Measurements from ENCODE around the gene SEMA3A. TPM values are rescaled to one million over a fixed set of nuclear protein-coding genes. Genes with fewer than 3 reads are reported as not detected.

The SEMA3A gene
- total RNA-seq, 1 experiment from 2014 or later, result 7.2 TPM

GRCh38 chr7:84111842-84112241 is 82.7 kb downstream of the SEMA3A start:
- DNase-seq (ENCODE audit: low spot score), result no peak

DNA sequence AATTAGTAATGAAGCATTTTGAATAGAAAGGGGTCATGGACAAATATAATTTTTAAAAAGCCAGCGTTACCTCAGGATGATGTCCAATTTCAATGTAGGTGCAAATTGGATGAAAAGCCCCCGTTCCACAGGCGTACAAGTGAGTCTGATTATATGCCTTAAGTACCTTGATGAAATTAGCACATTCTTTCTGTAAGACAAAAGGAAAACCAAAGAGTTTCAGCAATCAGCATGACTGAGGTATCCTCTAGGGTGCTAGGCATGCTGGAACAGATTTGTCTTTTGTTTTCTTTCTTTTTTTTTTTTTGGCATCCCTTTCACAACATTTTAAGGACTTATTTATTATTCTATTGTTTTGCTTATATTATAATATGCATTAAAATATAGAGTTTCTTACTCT is 84.2 kb downstream of the SEMA3A start:
- DNase-seq (ENCODE audit: low spot score), result no peak

DNA sequence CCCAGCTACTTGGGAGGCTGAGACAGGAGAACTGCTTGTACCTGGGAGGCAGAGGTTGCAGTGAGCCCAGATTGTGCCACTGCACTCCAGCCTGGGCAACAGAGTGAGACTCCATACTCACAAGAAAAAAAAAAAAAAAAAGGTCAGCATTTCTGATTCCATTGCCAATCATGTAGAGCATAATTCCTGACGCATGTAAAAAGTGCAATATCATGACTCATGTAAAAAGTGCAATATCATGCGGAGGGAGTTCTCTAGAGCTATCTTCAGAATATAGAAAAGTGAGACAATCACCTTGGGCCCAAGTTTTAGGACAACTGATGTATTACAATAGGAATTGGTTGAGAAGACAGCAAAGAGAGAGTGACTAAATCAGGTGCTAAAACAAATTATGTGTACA is 85.8 kb downstream of the SEMA3A start:
- DNase-seq (ENCODE audit: low spot score), result no peak

DNA sequence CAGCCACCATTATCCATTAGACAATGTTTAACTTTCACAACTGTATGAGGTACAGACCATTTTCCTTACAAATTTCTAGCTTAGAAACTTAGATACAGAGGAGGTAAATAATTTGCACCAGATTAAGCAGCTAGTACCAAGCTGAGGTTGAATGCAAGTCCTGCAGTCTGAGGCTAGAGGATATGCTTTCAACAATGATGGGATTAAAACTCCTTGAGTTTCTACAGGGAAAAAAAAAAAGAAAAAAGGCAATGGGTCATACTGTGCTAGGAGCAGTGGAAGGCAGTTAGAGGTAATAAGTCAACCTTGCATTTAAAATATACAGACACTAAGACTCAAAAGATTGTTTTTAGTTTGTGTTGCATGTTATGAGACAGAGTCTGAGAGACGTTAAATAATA is 86.5 kb downstream of the SEMA3A start:
- no peak for DNase-seq (ENCODE audit: low spot score)

- no peak for DNase-seq (ENCODE audit: low spot score)
These were observed 87.3 kb downstream of the SEMA3A start for GRCh38 chr7:84107259-84107658.

- no peak for DNase-seq (ENCODE audit: low spot score)
These were observed 88.3 kb downstream of the SEMA3A start for GRCh38 chr7:84106291-84106690.

DNA sequence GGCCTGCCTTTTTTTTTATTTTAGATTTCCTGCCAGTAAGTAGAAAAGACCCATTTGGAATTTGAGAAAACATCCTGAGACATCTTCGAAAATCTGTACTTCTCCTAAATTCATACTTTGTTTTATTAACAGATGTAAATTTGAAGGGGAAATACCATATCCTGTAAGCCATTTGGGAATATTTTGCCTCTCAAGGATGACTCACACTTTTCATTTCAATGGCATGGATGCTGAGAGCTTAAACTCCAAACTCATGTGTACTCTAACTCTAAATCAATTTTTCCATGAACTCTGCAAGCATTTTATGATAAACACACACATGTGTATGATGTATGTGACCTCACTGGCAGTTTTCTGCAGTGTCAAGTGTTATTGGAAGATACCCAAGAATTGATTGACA is 89.0 kb downstream of the SEMA3A start:
- no peak for DNase-seq (ENCODE audit: low spot score)

DNA sequence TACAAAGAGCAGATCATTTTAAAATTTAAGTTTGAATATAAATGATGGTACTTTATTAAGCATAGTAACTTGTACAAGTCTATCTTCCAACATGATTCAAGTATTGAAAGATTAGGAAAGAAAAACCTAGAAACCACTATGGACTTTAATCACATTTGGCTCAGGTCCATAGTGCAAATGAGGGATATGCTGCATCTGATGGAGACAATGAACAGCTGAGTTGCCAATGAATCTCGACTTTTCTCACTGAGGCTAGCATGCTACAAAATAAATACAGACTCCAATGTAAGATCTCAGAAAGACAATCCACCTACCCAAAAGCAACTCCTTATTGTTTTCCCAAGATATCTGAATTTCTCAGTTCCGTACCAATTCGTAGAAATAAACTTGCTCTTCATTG is 89.8 kb downstream of the SEMA3A start:
- DNase-seq (ENCODE audit: low spot score), result no peak

GRCh38 chr7:84102213-84102612 is 92.4 kb downstream of the SEMA3A start:
- DNase-seq (ENCODE audit: low spot score), result no peak

DNA sequence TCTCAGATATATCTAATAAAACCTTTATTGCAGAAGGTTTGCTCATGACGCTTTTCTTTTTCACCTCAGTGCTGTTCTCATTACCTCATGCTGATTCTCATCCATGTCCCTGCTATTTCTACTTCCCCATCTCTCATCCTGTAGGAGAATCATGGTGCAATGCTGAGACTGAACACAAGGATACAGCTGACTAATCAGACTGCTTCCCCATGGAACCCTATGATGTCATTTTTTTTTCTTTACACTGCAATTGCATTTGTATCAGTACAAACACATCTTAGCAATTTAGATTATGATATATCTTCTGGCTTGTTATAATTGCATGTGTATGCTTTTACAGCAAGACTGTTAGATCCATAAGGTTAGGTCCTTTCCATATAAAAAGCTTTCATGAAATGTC is 93.7 kb downstream of the SEMA3A start:
- DNase-seq (ENCODE audit: low spot score), result peak; percentile 65

- DNase-seq (ENCODE audit: low spot score), result no peak
These were observed 98.6 kb downstream of the SEMA3A start for GRCh38 chr7:84095971-84096370.

DNA sequence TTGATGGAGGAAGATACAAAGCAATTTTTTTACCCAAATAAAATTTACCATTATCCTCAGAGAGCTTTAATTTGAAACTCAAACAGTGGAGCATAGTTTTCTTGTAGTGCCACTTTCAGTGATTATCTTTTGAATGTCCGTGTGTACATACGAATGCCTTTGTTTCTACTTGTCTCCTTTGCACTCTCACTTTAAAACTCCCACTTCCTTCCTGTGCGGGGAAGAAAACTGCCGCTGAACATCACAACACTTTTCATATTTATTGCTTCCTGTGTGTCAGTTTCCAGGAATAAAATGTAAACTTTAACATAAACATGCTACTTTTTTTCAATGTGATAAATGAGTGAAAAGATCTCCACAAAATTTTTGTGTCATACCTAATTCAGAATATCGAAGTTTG is 102.4 kb downstream of the SEMA3A start:
- peak; percentile 67 for DNase-seq (ENCODE audit: low spot score)

DNA sequence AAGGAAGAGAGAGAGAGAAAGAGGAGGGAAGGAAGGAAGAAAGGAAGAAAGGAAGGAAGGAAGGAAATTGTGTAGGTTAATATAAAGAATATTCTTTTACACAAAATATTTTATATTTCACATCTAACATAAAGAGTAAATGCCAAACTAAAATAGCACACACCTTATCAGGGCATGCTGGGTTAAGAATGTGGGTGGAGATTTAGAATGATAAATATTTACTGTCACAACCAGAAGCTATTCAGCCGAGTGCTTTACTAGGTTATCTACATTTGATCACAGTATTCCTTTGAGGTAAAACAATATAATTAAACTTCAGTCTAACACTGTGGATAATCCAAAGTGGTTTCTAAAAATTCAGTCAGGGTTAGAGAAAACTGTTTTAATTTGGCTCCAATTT is 103.3 kb downstream of the SEMA3A start:
- DNase-seq (ENCODE audit: low spot score), result peak; percentile 71

- no peak for DNase-seq (ENCODE audit: low spot score)
These were observed 105.8 kb downstream of the SEMA3A start for GRCh38 chr7:84088802-84089201.

GRCh38 chr7:84085998-84086397 is 108.6 kb downstream of the SEMA3A start:
- DNase-seq (ENCODE audit: low spot score), result no peak

- DNase-seq (ENCODE audit: low spot score), result no peak
These were observed 109.4 kb downstream of the SEMA3A start for GRCh38 chr7:84085147-84085546.

DNA sequence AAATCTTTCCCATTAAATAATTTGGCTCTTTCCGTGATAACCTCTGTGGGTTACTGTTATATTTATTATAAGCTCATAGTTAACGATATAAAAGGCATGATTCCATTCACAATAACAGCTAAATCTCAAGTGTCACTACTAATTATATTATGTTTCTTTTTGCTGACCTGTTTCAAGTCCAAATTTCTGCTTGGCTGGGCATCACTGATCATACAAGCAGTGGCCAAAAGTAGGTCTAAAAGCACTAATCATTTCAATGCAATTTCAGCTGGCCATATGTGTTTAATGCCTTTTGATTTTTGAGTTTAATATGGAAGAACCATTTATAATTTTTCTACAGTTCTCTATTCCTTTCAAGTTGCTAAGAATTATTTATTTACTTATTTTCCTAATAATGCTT is 110.7 kb downstream of the SEMA3A start:
- DNase-seq (ENCODE audit: low spot score), result no peak

DNA sequence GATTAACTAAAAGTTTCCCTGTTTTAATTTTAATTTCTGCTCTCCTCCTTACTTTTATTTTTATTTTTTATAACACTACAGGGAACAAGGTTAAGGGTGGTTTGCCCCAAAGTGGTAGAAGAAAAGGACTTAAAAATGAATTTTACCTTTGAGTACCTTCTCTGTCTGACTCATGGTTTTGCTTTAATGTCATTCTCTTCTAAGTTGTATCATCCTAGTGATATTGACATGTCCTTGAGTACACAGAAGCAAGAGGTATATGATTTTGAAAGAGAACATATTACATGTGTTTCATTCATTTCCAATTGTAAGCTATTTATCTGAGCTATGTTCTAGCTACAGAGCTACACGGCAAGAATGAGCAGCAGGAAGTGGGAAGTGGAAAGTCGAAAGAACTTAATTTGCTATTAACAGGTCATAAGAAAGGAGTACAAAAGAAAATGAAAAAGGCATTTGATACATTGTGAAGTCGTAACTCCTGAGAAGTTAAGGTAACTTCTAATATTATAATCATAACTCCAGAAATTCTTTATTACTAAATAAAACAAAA is 112.5 kb downstream of the SEMA3A start:
- no peak for DNase-seq (ENCODE audit: low spot score)

DNA sequence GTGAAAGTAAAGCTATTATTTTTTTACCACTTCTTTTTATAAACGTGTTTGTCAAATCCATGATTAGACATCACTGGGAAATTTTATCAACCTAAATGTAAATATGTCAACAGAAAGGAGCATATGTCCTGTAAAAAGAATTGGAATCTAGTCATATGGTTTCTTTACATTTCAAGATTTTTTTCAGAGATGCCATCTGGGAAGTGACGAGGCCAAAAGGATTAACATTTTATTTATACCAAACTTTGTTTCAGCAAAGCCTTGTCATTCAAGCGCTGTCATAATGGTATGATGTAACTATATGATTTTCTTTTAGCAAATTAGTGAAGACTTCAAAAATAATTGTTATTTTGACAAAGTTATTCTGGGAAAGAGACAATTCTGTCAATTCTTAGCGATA is 117.3 kb downstream of the SEMA3A start:
- DNase-seq (ENCODE audit: low spot score), result no peak

- no peak for DNase-seq (ENCODE audit: low spot score)
These were observed 118.4 kb downstream of the SEMA3A start for GRCh38 chr7:84076219-84076618.

- no peak for DNase-seq (ENCODE audit: low spot score)
These were observed 121.3 kb downstream of the SEMA3A start for GRCh38 chr7:84073186-84073875.

DNA sequence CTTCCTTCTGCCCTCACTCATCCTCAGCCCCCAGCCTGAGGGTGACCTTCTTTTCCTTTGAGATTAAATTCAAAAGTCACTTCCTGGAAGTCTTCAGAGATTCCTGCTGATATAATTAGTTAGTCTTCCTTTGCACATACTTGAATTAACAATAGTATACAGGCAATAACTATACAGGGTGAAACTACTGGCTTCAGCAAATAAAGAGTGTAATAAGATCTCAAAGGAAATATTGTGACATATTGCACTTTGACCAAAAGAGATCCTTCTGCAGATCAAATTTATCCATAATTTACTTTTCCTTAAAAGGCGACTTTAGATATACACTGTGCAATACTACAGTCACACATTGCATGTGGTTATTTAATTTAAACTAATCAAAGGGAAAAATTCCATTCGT is 123.8 kb downstream of the SEMA3A start:
- DNase-seq (ENCODE audit: low spot score), result no peak

- DNase-seq (ENCODE audit: low spot score), result no peak
These were observed 124.5 kb downstream of the SEMA3A start for GRCh38 chr7:84069999-84070500.

GRCh38 chr7:84069033-84069432 is 125.6 kb downstream of the SEMA3A start:
- no peak for DNase-seq (ENCODE audit: low spot score)
